ENCODE measurements around the gene GNA12.

- no peak for TF ChIP-seq EZH2 (IDR thresholded peaks at IDR 0.05)
- no peak for TF ChIP-seq POLR2AphosphoS5 (IDR thresholded peaks at IDR 0.05; ENCODE audit: borderline replicate concordance, low read depth, low read length)
- TF ChIP-seq FOXP2 (optimal IDR thresholded peaks at IDR 0.05; ENCODE audit: control extremely low read depth, extremely low read length, insufficient read depth) = peak; percentile 32
These were observed 41.4 kb downstream of the GNA12 start for GRCh38 chr7:2802504-2803341.

All from SK-N-MC (cell line).